C4-2B (cell line): ENCODE data around the gene SELENOO.

ENCODE experiments used
- CTCF ChIP-seq: fragments of 450-650 bp; conservative IDR thresholded peaks from 2 replicates; pipeline ENCODE4 v1.5.1; 2017; ENCODE audit warnings: mild to moderate bottlenecking
- ZFX ChIP-seq: fragments of 450-650 bp; IDR thresholded peaks from 2 replicates; pipeline ENCODE4 v1.6.1; 2017

- TF ChIP-seq CTCF (no peak), ZFX (no peak)
These were observed 46.9 kb downstream of the SELENOO start for GRCh38 chr22:50247748-50248147.
